Fibroblast of upper back skin (primary cell): ENCODE results near the gene LRG1.

Experiments used
- DNase-seq: peaks from one replicate; pipeline ENCODE4 v3.0.0-alpha.2; 2013

LRG1 gene

GRCh38 chr19:4506449-4507149 is 33.2 kb downstream of the LRG1 start:
- peak; percentile 63 for DNase-seq

GRCh38 chr19:4505570-4506448 is 34.0 kb downstream of the LRG1 start:
- no peak for DNase-seq

- no peak for DNase-seq
Observed at GRCh38 chr19:4504891-4505569, 34.8 kb downstream of the LRG1 start.

- DNase-seq: no peak
Observed at GRCh38 chr19:4504297-4504701, 35.5 kb downstream of the LRG1 start.

GRCh38 chr19:4503825-4504170 is 36.0 kb downstream of the LRG1 start:
- DNase-seq: no peak

- DNase-seq: no peak
Observed at GRCh38 chr19:4503132-4503824, 36.6 kb downstream of the LRG1 start.

- no peak for DNase-seq
Observed at GRCh38 chr19:4502282-4503131, 37.3 kb downstream of the LRG1 start.

GRCh38 chr19:4501691-4502090 is 38.1 kb downstream of the LRG1 start:
- DNase-seq: no peak

- no peak for DNase-seq
Observed at GRCh38 chr19:4500841-4501591, 38.8 kb downstream of the LRG1 start.

- DNase-seq: no peak
Observed at GRCh38 chr19:4499855-4500254, 40.0 kb downstream of the LRG1 start.

- DNase-seq: no peak
Observed at GRCh38 chr19:4499318-4499717, 40.5 kb downstream of the LRG1 start.

- no peak for DNase-seq
Observed at GRCh38 chr19:4498694-4499093, 41.1 kb downstream of the LRG1 start.

GRCh38 chr19:4497770-4498389 is 42.0 kb downstream of the LRG1 start:
- DNase-seq: no peak

- no peak for DNase-seq
Observed at GRCh38 chr19:4496304-4496703, 43.5 kb downstream of the LRG1 start.

- no peak for DNase-seq
Observed at GRCh38 chr19:4495471-4495870, 44.4 kb downstream of the LRG1 start.

- no peak for DNase-seq
Observed at GRCh38 chr19:4494691-4495064, 45.2 kb downstream of the LRG1 start.

- DNase-seq: no peak
Observed at GRCh38 chr19:4493929-4494690, 45.7 kb downstream of the LRG1 start.

- no peak for DNase-seq
Observed at GRCh38 chr19:4493104-4493928, 46.5 kb downstream of the LRG1 start.
